Mesenteric fat pad (tissue), 1 donor: ENCODE measurements around the gene CTDSP2. TPM values are rescaled to one million over a fixed set of nuclear protein-coding genes. Genes with fewer than 3 reads are reported as not detected.

Experiments
- microRNA-seq: library from miRNA; unstranded; fragments of <30 nt; microRNA quantifications from one replicate; pipeline ENCODE4 v1.2.0, GENCODE V29; 2020; ENCODE audit warnings: borderline number of aligned reads
- total RNA-seq: library from RNA; stranded (reverse); fragmentation: NEBNext Ultra II Directional; extraction: Animal tissue kit (Norgen Biotek cat#: 25700); gene quantifications from one replicate; pipeline ENCODE4 v1.2.1, GENCODE V29; 2021
- donor health status: DM: yes; HTN: yes; CAD: no.

Gene CTDSP2
- total RNA-seq, 1 donor from 2014 or later = 156 TPM

Small RNA genes within 50 kb of the gene (microRNA-seq; reads per million reads assigned to microRNA genes)
- 290 reads per million, percentile 65 among the genes with 10 or more reads in this experiment for gene MIR26A2

Other genes with a start within 250 kb of the CTDSP2 start
- gene DTX3, start 241.9 kb downstream of the CTDSP2 start, total RNA-seq = 7.2 TPM
- 12.8 TPM for gene ARHGEF25, start 235.3 kb downstream of the CTDSP2 start, total RNA-seq
- 2.7 TPM for gene B4GALNT1, start 213.5 kb downstream of the CTDSP2 start, total RNA-seq
- gene OS9, start 152.6 kb downstream of the CTDSP2 start, total RNA-seq = 251 TPM
- gene AGAP2, start 108.0 kb downstream of the CTDSP2 start, total RNA-seq = 2.1 TPM
- 35.0 TPM for gene TSPAN31, start 101.7 kb downstream of the CTDSP2 start, total RNA-seq
- 87.0 TPM for gene CDK4, start 94.4 kb downstream of the CTDSP2 start, total RNA-seq
- gene MARCHF9, start 91.6 kb downstream of the CTDSP2 start, total RNA-seq = 11.3 TPM
- gene CYP27B1, start 79.7 kb downstream of the CTDSP2 start, total RNA-seq = 1.8 TPM
- 32.8 TPM for gene METTL1, start 74.6 kb downstream of the CTDSP2 start, total RNA-seq
- 7.2 TPM for gene EEF1AKMT3, start 74.1 kb downstream of the CTDSP2 start, total RNA-seq
- gene TSFM, start 63.9 kb downstream of the CTDSP2 start, total RNA-seq = 32.7 TPM
- gene AVIL, start 28.0 kb downstream of the CTDSP2 start, total RNA-seq = 5.7 TPM
- 9.5 TPM for gene ATP23, start 94.8 kb upstream of the CTDSP2 start, total RNA-seq